Memory B cell (primary cell): ENCODE data around the gene RDM1.
A peak's percentile ranks its signal among the peaks of the same experiment; 100 is the strongest.

Source experiments
- ATAC-seq: fragments of 150-1000 bp; cut with Tn5 transposase; 2 replicates; pipeline ENCODE4 v1.10.0; 2021; ENCODE audit warnings: low read depth, mild to moderate bottlenecking, moderate library complexity
- DNase-seq, 2 donors: peaks; one replicate each; pipeline ENCODE4 v3.0.0; 2022; ENCODE audit warnings: low spot score in 2 of 2
- H3K27ac Mint-ChIP-seq: one replicate; pipeline ENCODE4 v1.8.0; 2022; ENCODE audit warnings: mild to moderate bottlenecking, moderate library complexity, mixed read lengths
- H3K27me3 Mint-ChIP-seq: one replicate; pipeline ENCODE4 v1.8.0; 2022; ENCODE audit warnings: mixed read lengths
- H3K36me3 Mint-ChIP-seq: one replicate; pipeline ENCODE4 v1.8.0; 2022; ENCODE audit warnings: mild to moderate bottlenecking, mixed read lengths
- H3K4me1 Mint-ChIP-seq: one replicate; pipeline ENCODE4 v1.8.0; 2022; ENCODE audit warnings: mixed read lengths
- H3K4me3 Mint-ChIP-seq: one replicate; pipeline ENCODE4 v1.8.0; 2022; ENCODE audit warnings: mild to moderate bottlenecking, moderate library complexity, mixed read lengths
- H3K9me3 Mint-ChIP-seq: one replicate; pipeline ENCODE4 v1.8.0; 2022; ENCODE audit warnings: mixed read lengths

Gene RDM1

GRCh38 chr17:35930211-35931065 is at the start of gene RDM1:
RDM1 (minus strand) TSS chr17:35930773; CDS start chr17:35930727, 46 bp downstream.
- ATAC-seq (peak; percentile 94), DNase-seq (peak; percentile 56 to 57)
- Mint-ChIP-seq H3K36me3 (no peaks in the 10 kb centered on the region), H3K4me3 (peak within 1 kb of the TSS; percentile 81), H3K9me3 (no peaks in the 10 kb centered on the region), H3K27me3 (peaks cover 5% of the 10 kb centered on the region), H3K27ac (no peak within 1 kb of the TSS), H3K4me1 (peaks cover 4% of the 10 kb centered on the region)

DNA sequence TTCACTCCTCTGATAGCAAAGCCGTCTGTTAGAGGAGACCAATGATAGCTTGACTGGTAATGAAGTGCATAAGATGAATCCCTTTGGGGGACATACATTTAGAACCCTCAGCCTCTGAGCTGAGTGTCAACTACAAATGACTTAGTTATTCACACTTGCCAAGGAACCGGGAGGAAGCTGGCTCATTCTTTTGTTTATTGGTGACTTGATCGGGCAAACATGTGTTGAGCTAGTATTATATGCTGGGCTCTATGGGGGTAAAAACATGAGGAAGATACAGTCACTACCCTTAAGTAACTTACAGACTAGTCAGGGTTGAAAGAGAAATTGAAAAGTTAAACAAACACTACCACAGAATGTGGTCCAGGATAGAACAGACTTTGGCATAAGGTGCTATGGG is 47.8 kb upstream of the RDM1 start:
- no peak for DNase-seq
- Mint-ChIP-seq H3K9me3 (no peaks in the 10 kb centered on the region), H3K27ac (no peak overlapping the region), H3K27me3 (peaks cover 11% of the 10 kb centered on the region), H3K4me1 (peaks cover 10% of the 10 kb centered on the region), H3K36me3 (no peaks in the 10 kb centered on the region), H3K4me3 (no peak overlapping the region)
- ATAC-seq: no peak

GRCh38 chr17:35977509-35977908 is 46.9 kb upstream of the RDM1 start:
- no peak overlapping the region for H3K27ac Mint-ChIP-seq
- H3K27me3 Mint-ChIP-seq: peaks cover 11% of the 10 kb centered on the region
- no peak for DNase-seq
- peak; percentile 70 for ATAC-seq
- no peaks in the 10 kb centered on the region for H3K36me3 Mint-ChIP-seq
- no peaks in the 10 kb centered on the region for H3K9me3 Mint-ChIP-seq
- peaks cover 10% of the 10 kb centered on the region for H3K4me1 Mint-ChIP-seq
- H3K4me3 Mint-ChIP-seq: no peak overlapping the region

- H3K27me3 Mint-ChIP-seq: peaks cover 11% of the 10 kb centered on the region
- DNase-seq: no peak
- H3K4me3 Mint-ChIP-seq: no peak overlapping the region
- no peaks in the 10 kb centered on the region for H3K9me3 Mint-ChIP-seq
- H3K27ac Mint-ChIP-seq: no peak overlapping the region
- H3K36me3 Mint-ChIP-seq: no peaks in the 10 kb centered on the region
- no peak for ATAC-seq
- H3K4me1 Mint-ChIP-seq: peaks cover 10% of the 10 kb centered on the region
Measured at GRCh38 chr17:35973333-35974260, 43.0 kb upstream of the RDM1 start.

GRCh38 chr17:35972945-35973332 is 42.4 kb upstream of the RDM1 start:
- Mint-ChIP-seq H3K9me3 (no peaks in the 10 kb centered on the region), H3K27me3 (peaks cover 8% of the 10 kb centered on the region), H3K4me3 (no peak overlapping the region), H3K4me1 (peaks cover 7% of the 10 kb centered on the region), H3K27ac (no peak overlapping the region), H3K36me3 (no peaks in the 10 kb centered on the region)
- no peak for ATAC-seq
- DNase-seq: no peak

GRCh38 chr17:35972535-35972934 is 42.0 kb upstream of the RDM1 start:
- H3K4me1 Mint-ChIP-seq: peaks cover 5% of the 10 kb centered on the region

DNA sequence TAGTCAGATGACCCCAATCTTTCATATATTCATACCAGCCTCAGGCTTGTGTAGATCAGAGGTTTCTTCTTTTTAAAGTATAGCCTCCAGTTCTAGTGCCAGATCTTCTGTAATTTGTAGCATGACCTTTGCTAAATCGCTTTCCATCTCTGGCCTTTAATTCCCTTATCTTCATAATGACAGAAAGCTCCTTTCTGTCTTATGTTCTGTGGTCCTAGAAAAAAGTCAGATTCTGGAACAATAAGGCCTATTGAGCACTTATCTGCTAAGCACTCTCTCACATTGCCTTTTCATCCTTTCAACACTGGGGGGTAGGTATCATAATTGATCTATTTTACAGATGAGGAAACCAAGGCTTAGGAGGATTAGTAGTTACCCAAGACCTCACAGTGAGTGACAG is 41.5 kb upstream of the RDM1 start:
- Mint-ChIP-seq H3K27ac (no peak overlapping the region), H3K9me3 (no peaks in the 10 kb centered on the region), H3K4me3 (no peak overlapping the region), H3K4me1 (peaks cover 5% of the 10 kb centered on the region), H3K36me3 (no peaks in the 10 kb centered on the region), H3K27me3 (peaks cover 8% of the 10 kb centered on the region)
- DNase-seq (no peak), ATAC-seq (no peak)

More at GRCh38 chr17:35972535-35972934, 42.0 kb upstream of the RDM1 start:
- Mint-ChIP-seq H3K9me3 (no peaks in the 10 kb centered on the region), H3K36me3 (no peaks in the 10 kb centered on the region), H3K27me3 (peaks cover 8% of the 10 kb centered on the region), H3K27ac (no peak overlapping the region), H3K4me3 (no peak overlapping the region)
- no peak for ATAC-seq
- no peak for DNase-seq

DNA sequence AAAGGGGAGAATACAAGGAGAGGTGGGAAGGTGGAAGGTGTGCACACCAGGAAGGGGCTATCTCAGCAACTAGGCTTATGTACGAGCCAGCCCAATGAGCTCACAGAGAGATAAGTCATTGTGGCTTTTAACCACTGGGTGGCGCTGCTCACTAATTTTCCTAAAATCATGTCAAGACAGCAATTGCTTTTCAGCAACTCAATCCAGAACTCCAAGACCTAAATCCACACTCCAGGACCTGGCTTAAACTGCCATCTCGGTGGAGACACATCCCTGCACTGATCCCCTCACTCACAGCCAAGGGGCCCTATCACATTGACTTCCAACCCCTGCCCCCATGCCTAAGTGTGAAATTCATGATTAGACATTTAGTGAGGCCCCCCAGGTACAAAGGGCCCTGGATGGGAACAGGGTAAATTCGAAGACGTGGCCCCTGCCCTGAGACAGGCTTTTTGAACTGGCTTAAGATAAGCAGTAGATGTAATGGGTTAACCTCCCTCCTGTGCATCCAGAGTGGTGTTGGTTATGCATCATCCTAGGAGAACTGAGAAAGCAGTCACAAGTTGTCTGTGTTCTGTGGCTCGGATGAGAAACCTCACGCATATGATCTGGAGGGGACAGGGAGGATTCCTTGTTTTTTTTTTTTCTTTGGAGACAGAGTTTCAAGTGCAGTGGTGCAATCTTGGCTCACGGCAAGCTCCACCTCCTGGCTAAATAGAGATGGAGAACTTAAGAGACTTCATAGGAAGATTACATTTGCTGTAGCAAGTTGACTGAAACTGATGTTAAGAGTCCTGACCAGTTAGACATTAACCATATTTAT is 39.2 kb upstream of the RDM1 start:
- no peak overlapping the region for H3K4me3 Mint-ChIP-seq

GRCh38 chr17:35968520-35969054 is 38.0 kb upstream of the RDM1 start:
- Mint-ChIP-seq H3K4me1 (no peaks in the 10 kb centered on the region), H3K36me3 (no peaks in the 10 kb centered on the region), H3K9me3 (no peaks in the 10 kb centered on the region), H3K4me3 (no peak overlapping the region), H3K27me3 (peaks cover 4% of the 10 kb centered on the region), H3K27ac (no peak overlapping the region)
- no peak for ATAC-seq
- no peak for DNase-seq

More for the DNA sequence above, 39.2 kb upstream of the RDM1 start:
- peak; percentile 77 to 79 for DNase-seq
- peaks cover 4% of the 10 kb centered on the region for H3K27me3 Mint-ChIP-seq
- no peaks in the 10 kb centered on the region for H3K36me3 Mint-ChIP-seq
- H3K4me1 Mint-ChIP-seq: no peaks in the 10 kb centered on the region
- no peak overlapping the region for H3K27ac Mint-ChIP-seq
- peak; percentile 79 for ATAC-seq
- no peaks in the 10 kb centered on the region for H3K9me3 Mint-ChIP-seq

GRCh38 chr17:35965272-35965671 is 34.7 kb upstream of the RDM1 start:
- Mint-ChIP-seq H3K27me3 (peaks cover 9% of the 10 kb centered on the region), H3K36me3 (no peaks in the 10 kb centered on the region), H3K4me3 (no peak overlapping the region), H3K27ac (no peak overlapping the region), H3K9me3 (no peaks in the 10 kb centered on the region), H3K4me1 (no peaks in the 10 kb centered on the region)
- ATAC-seq (no peak), DNase-seq (no peak)

DNA sequence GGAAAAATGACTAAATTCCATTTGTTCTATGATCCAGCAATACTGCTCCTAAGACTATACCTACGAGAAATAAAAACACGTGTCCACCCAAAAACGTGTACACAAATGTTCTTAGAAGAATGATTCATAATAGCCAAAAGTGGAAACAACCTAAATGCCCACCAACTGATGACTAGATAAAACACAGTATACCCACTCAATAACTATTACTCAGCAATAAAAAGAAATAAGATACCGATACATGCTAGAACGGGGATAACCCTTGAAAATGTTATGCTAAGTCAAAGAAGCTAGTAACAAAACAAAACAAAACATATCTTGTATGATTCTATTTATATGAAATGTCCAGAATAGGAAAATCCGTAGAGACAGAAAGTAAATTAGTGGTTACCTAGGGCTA is 33.1 kb upstream of the RDM1 start:
- H3K27me3 Mint-ChIP-seq: peaks cover 6% of the 10 kb centered on the region

GRCh38 chr17:35953720-35954119 is 23.1 kb upstream of the RDM1 start:
- Mint-ChIP-seq H3K4me1 (peaks cover 2% of the 10 kb centered on the region), H3K4me3 (no peak overlapping the region), H3K36me3 (peaks cover 3% of the 10 kb centered on the region), H3K9me3 (no peaks in the 10 kb centered on the region), H3K27ac (no peak overlapping the region), H3K27me3 (peaks cover 13% of the 10 kb centered on the region)
- ATAC-seq (no peak), DNase-seq (no peak)

More for the DNA sequence above, 33.1 kb upstream of the RDM1 start:
- Mint-ChIP-seq H3K9me3 (no peaks in the 10 kb centered on the region), H3K4me1 (no peaks in the 10 kb centered on the region), H3K4me3 (no peak overlapping the region), H3K36me3 (no peaks in the 10 kb centered on the region), H3K27ac (no peak overlapping the region)
- DNase-seq: no peak
- ATAC-seq: no peak

GRCh38 chr17:35949401-35949800 is 18.8 kb upstream of the RDM1 start:
- no peaks in the 10 kb centered on the region for H3K4me1 Mint-ChIP-seq
- H3K27me3 Mint-ChIP-seq: peaks cover 2% of the 10 kb centered on the region
- H3K27ac Mint-ChIP-seq: no peak overlapping the region
- no peaks in the 10 kb centered on the region for H3K9me3 Mint-ChIP-seq
- H3K36me3 Mint-ChIP-seq: no peaks in the 10 kb centered on the region
- no peak for DNase-seq
- no peak for ATAC-seq
- no peak overlapping the region for H3K4me3 Mint-ChIP-seq
